Measurements from ENCODE around the gene NMRK2.
"Not testable (repeated sequence)": the region's sequence is repeated elsewhere in the genome, so short reads cannot be mapped to it uniquely, and the experiment has no call there.

The NMRK2 gene

DNA sequence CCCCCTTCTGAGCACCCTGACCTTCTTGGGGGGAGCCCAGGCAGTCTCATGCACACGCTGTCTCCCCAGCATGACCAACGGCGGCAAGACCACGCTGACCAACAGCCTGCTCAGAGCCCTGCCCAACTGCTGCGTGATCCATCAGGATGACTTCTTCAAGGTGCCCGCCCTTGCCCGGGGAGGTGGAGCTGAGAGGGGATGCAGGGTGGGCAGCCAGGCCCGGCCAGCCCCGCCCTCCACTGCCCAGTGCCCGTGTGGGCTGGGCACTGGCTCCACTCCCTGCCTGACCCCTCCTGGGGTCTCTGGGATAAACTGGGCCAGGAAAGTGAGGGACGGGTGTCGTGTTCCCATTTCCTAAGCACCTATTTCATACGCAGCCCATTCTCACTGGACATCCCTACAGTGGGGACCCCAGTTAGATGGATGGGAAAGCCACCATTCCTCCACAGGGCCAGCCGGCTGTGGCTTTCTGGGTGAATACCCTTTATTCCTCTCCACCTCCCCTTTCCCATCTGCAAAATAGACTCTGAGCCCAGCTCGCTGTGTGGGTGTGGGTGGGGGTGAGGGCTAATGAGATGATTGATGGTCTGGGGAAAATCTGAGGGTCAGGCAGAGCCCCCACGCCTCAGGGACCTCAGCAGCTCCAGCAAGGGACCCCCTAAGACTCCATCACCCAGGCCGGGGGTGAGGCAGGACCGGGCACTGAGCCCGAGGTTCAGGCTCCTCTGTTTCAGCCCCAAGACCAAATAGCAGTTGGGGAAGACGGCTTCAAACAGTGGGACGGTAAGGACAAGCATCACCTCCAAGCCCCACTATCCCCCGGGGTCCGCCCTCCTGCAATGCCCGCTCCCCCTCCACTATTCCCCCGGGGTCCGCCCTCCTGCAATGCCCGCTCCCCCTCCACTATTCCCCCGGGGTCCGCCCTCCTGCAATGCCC lies 3.9 kb downstream of the NMRK2 start:
- DNase-seq (ENCODE audit: low spot score): no peak

DNA sequence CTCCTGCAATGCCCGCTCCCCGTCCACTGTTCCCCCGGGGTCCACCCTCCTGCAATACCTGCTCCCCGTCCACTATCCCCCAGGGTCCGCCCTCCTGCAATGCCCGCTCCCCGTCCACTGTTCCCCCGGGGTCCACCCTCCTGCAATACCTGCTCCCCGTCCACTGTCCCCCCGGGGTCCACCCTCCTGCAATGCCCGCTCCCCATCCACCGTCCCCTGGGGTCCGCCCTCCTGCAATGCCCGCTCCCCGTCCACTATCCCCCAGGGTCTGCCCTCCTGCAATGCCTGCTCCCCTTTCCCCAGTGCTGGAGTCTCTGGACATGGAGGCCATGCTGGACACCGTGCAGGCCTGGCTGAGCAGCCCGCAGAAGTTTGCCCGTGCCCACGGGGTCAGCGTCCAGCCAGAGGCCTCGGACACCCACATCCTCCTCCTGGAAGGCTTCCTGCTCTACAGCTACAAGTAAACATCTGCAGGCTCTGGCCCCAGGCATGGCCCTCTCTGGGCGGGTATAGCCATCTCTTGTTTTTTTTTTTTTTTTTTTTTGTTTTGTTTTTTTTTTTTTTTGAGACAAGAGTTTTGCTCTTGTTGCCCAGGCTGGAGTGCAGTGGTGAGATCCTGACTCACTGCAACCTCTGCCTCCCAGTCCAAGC lies 5.6 kb downstream of the NMRK2 start:
- DNase-seq (ENCODE audit: low spot score): not testable (repeated sequence)

DNA sequence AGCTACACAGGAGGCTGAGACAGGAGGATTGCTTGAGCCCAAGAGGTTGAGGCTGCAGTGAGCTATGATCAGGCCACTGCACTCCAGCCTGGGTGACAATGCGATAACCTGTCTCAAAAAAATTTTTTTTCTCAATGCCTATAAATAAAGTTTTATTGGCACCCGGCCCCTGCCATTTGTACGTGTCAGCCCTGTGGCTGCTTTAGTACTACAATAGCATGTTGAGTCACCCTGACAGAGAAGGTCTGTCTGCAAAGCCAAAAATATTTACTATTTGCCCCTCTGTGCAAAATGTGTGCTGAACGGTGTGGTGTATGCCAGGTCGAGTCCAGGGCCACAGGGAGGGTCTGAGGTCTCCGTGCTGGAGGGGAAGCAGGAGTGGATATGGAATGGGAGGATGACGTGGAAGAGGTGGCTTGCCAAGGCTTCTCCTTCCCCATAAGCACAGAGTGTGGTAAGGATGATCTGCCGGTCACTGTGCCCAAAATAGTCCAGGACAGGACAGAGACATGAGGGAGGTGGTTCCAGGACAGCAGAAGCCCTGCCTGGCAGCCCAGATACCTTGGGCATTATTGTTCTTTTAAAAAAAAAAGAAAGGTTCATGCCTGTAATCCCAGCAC lies 10.0 kb downstream of the NMRK2 start:
- no peak for DNase-seq (ENCODE audit: low spot score)

DNA sequence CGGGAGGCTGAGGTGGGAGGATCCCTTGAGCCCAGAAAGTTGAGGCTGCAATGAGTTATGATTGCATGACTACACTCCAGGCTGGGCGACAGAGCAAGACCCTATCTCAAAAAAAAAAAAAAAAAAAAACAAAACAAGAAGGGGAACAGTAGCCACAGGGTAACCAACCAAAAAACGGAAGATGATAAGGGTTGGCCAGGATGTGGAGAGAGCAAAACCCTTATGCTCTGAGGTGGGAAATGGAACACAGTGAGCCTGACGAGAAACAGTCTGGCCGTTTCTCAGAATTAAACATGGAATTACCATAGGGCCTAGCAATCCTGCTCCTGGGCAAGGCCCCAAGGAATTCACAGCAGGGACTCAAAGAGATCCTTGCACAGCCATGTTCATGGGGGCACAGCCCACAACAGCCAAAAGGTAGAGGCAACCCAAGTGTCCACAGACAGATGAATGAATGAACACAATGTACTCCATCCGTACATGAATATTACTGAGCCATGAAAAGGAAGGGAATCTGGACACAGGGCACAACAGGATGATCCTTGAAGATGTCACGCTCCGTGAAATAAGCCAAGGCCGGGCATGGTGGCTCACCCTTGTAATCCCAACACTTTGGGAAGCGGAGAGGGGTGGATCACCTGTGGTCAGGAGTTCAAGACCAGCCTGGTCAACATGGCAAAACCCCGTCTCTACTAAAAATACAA lies 11.3 kb downstream of the NMRK2 start:
- DNase-seq (ENCODE audit: low spot score): no peak

DNA sequence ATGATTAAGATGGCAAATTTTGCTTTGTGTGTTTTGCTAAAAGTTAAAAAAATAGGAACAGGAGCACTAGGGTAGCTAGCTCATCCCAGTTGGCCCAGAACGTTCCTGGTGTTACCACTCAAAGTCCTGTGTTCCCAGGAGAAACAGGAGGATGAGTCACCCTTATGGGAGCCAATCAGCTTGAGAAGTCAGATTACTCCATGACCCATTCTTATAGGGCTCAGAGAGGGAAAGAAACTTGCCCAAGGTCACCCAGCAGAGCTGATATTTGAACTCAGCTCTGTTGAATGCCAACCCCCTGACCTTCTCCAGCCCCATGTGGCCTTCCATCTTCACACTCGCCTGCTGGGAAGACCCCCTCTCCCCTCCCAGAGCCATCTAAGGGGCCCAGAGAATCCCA lies 13.0 kb downstream of the NMRK2 start:
- no peak for DNase-seq (ENCODE audit: low spot score)

DNA sequence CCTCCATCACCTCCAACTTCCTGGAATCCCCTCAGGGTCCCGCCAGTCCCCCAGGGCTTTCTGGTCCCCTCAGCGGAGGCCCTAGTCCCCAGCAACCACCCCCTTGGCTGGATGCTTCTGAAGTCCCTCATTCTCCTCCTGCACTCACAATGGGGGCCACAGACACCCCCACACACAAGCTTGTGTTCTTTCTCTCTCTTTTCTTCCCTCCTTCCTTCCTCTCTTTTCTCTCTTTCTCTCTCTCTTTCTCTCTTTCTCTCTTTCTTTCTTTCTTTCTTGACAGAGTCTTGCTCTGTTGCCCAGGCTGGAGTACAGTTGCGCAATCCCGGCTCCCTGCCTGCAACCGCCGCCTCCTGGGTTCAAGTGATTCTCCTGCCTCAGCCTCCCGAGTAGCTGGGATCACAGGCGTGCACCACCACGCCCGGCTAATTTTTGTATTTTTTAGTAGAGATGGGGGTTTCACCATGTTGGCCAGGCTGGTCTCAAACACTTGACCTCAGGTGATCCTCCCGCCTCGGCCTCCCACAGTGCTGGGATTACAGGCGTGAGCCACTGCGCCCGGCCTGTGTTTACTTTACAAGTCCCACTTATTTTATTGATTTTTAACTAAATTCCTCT lies 14.6 kb downstream of the NMRK2 start:
- DNase-seq (ENCODE audit: low spot score): not testable (repeated sequence)

DNA sequence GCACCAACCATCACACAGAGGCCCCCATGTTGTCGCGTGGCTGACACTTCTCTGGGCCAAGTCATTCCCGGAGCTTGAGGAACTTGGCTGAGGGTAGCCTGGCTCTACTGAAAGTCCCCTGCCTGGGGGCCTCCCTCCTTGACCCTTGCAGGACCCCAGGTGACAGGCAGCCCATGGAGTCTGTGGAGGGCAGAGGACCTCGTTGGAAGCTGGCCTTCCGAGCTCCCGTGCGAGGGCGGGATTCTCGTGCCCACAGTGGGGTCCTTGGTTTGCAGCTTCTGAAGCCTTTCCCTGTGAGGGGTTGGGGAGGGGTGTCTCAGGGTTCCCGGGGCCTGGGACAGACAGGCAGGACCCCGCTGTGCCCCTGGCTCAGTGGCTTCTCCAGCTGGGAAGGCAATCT lies 16.4 kb downstream of the NMRK2 start:
- no peak for DNase-seq (ENCODE audit: low spot score)

DNA sequence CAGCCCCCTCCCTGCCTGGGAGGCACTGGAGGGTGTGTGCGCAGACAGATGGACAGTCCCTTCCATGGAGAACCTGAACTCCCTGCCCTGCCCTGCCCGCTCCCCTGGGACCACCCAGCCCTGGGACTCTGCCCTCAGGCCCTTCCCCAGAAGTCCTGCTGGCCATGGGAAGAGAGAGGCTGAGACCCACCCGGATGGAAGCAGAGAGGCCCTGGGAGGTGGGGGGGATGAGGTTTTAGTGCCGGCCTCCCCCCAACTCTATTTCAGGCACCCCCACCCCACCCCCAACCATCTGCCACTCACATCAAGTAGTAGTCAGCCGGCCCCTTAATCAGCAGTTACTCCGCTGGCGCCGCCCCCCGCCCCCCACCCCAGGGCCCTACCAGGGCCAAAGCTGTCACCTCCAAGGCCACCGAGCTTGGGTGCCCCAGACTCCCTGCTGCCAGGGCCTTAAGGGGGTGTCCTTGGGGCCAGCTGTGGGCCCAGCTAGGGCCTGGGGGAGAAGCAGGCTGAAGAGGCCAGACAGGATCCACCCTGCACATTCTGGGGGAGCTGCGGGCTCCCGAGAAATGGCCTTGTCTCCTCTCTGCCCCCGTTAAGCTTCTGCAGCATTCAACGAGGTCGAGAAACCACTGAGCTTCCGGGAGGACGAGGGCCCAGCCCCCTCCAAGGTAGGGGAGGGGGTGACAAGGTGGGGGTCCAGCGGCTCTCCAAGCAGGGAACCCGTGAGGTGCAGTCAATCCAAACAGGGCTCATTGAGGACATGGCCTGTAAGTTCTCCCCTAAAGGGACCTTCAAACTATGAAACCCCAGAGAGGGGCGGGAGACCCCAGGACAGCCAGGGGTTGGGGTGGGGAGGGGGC lies 17.4 kb downstream of the NMRK2 start:
- no peak for DNase-seq (ENCODE audit: low spot score)

DNA sequence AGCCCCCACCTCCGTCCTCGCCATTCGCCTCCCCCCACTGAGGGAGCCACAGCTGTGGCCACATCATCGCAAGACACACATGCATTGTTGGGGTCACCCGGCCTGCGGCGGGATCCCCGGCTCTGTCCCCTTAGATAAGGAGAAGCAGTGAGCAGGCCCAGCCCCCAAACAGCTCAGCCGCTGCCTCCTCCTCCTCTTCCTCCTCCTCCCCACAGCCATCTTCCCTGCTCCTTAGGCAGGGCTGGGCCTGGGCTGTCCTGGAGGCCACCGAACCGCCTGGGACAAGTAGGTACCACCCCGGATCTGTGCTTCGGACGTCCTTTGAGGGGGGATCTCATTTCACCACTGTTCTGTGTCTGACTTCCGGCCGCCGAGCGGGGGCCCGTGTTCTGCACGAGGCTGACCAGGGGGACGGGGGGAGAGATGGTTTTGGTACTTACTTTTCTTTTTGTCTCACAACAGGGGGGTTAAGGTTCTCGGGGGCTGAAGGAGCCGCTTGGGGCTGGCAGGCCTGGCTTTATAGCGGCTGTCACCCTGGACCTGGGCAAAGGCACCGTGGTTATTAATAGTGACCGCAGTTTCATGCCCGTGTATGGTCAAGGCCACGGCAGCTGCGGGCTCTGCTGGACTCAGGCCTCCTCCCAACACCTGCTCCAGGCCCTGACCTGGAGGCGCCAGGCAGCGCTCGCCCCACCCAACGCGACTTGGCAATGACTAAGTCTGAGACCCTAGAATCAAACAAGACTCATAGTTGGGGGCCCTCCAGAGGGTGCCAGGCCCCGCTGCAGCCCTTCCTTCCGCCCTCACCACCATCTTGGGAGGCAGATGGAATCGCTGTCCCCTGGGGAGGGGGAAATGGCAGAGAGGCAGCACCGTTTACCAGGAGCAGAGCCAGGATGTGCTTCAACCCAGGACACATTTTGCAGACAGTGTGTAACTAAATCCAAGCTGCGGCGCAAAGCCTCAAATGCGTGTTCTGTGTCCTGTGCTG lies 18.3 kb downstream of the NMRK2 start:
- DNase-seq (ENCODE audit: low spot score): no peak

DNA sequence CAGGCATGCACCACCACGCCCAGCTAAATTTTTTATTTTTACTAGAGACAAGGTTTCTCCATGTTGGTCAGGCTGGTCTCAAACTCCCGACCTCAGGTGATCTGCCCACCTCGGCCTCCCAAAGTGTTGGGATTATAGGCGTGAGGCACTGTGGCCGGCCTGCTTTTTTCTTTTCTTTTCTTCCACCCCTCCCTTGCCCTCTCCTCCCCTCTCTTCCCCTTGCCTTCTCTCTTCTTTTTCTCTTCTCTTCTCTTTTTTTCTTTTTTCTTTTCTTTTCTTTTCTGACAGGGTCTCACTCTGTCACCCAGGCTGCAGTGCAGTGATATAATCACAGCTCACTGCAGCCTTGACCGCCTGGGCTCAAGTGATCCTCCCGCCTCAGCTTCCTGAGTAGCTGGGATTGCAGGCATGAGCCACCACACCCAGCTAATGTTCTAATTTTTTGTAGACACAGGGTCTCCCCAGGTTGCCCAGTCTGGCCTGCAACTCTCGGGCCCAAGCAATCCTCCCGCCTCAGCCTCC lies 19.9 kb downstream of the NMRK2 start:
- DNase-seq (ENCODE audit: low spot score): not testable (repeated sequence)

DNA sequence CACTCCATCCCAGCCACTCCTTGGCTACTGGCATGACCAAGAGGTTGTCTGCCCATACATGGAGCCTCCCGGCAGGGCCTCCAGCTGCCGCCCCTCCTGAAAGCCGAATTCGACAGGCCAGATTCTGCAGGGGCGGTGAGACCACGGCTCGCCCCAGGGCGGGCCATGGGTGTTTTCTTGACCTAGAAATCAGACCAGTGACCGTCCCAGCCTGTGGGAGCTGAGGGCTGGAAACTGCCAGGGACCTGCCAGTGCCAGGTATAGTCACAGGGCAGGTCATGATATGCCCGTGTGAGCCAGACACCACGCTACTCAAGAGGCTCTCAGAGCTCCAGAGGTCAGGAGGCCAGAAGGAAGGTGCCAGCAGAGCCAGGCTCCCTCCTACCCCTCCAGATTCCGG lies 21.2 kb downstream of the NMRK2 start:
- DNase-seq (ENCODE audit: low spot score): no peak

DNA sequence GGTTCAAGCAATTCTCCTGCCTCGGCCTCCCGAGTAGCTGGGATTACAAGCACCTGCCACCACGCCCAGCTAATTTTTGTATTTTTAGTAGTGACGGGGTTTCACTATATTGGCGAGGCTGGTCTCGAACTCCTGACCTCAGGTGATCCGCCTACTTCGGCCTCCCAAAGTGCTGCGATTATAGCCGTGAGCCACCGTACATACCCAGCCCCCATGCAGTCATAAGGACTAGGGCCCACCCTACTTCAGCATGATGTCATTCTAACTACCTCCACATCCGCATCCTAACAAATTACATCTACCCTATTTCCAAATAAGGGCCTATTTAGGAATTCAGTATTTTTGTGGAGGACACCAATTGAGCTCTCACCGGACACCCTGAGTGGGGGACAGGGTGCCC lies 22.4 kb downstream of the NMRK2 start:
- not testable (repeated sequence) for DNase-seq (ENCODE audit: low spot score)

DNA sequence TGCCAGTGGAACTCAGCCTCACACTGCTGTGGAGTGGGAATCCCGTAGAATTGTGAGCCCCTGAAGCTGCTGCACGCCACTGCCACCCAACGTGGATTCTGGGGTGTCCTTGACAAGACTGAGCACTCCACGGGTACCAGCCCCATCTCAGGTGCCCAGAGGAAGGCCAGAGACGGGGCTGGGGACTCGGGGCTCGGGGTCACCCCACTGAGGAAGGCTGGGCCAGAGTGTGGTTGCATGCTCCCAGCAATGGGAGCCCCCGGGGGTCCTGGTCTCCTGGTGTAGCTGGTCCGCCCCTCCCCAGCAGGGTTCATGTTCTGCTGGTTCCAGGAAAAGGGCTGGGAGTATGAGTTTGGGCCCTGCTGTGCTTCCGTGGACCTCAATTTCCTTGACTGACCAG lies 22.8 kb downstream of the NMRK2 start:
- no peak for DNase-seq (ENCODE audit: low spot score)

DNA sequence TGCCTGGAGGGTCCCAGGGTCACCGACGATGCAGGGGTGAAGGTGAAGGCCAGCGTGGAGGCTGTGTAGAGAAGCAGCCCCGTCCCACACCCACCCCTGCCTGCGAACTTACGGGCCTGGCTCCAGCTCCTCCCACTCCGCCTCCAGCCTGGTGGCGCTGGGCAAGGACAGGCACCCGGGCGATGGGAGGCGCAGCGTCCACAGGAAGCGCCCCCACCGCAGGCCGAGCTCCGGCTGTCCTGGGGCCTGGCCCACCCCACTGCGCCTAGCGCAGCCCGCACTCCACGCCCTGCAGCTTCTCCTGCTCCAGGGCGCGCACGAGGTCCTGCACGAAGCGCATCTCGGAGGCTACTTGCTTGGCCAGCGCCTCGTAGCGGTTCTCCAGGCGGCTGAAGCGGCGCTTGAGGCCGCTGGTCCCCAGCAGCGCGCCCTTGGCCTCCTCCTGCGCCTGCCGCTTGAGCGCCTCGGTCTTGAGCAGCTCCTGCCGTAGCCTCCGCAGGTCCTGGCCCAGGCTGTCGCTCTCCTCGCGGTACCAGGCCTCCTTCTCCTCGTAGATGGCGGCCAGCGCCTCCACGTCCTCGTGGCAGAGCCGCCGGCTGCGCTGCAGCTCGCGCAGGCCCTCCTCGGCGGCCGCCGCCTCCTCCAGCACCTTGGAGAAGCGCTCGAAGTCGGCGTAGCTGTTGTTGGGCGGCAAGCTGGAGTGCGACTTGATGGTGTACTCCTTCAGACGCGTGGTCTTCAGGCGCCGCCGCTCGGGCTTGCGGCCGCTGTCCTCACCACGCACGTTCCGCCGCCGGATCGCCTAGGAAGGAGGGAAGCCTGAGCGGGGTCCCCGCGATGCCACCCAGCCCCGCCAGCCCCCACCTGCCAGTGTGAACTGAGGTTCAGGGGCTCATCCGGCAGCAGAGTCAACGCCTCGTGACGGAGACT lies 26.2 kb downstream of the NMRK2 start:
- no peak for DNase-seq (ENCODE audit: low spot score)

DNA sequence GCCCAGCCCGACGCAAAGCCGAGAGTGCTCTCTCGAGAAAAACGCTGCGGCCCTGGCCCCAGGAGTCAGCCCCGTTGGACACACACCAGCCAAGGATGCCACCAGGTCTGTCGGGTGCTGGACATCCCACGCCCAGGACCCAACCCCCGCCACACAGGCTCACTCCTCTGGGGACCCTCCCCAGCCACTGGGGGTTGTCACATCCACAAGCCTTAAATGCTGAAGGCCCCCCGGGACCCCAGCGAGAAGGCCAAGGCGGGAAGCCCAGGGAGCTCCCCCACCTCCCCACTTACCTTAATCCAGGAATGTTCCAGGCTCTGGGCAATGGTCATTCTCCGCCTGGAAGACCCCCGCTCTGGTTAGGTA lies 26.9 kb downstream of the NMRK2 start:
- no peak for DNase-seq (ENCODE audit: low spot score)

DNA sequence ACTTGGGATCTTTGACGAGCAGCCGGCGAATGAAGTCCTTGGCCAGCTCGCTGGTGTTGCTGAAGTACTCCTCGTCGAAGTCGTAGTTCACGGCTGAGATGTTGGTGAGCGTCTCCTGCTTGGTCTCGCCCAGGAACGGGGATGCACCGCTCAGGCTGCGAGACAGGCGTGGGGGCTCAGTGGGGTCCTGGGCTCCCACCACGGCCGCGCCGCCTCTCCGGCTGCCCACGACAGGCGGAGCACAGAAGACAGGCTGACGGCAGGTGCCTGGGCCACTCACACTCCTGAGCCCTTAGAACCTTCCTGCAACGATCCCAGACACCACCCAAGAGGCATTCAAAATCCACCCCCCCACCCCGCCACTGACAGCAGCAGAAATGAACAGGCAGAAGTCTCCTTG lies 28.1 kb downstream of the NMRK2 start:
- no peak for DNase-seq (ENCODE audit: low spot score)

DNA sequence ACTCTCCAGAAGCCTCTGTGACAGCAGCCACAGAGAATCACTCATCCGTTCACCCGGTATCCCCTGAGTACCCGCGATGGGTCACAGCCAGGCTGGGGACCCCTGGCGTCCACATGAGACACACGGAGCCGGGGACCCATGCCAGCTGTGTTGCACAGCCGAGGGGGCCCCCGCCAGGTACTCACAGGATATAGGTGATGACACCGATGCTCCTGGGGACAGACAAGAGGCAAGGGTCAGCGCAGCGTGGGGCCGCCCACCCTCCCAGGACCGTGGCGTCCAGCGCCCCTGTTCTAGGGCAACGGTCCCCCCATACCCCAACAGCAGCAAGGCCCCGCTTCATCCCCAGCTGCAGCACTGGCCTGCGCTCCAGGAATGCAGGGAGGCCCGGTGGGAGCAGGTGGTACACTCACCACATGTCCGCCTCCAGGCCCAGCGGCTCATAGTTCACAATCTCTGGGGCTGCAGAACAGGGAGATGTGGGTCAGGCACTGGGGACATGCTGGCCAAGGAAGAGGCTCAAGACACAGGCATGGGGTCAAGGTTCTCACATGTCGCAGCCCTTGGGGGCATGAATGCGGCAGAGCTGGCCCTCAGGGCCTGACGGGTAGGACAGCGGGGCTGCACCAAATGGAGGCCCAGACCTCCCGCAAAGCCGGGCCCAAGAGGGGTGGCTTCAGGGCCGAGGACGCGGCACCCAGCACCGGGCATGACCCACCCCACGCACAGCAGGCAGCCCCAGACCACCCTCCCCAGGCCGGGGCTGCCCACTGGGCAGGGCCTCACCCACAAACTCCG lies 30.8 kb downstream of the NMRK2 start:
- no peak for DNase-seq (ENCODE audit: low spot score)

Measured in left forelimb (tissue), 1 donor.